GM10248 (cell line): ENCODE measurements around the gene RARS1.

Source experiments
- CTCF ChIA-PET: fragments of 300-600 bp; sonication (Branson Sonifier 250); formaldehyde crosslinking; extraction: SDS; loops from one replicate; lab custom pipeline; 2021; ENCODE audit warnings: antibody characterized with exemption; lab: Yijun Ruan, JAX
- POLR2A ChIA-PET: fragments of 350-650 bp; sonication (Branson Sonifier 250); formaldehyde crosslinking; extraction: SDS; loops from one replicate; lab custom pipeline; 2020; ENCODE audit warnings: antibody characterized with exemption; lab: Yijun Ruan, JAX
- DNase-seq: peaks from one replicate; pipeline ENCODE4 v3.0.0; 2012; ENCODE audit errors: extremely low spot score
- TF ChIP-seq, protein P1 (sequence below): IDR thresholded peaks from 2 replicates; pipeline ENCODE4 v1.5.1; 2012; ENCODE audit warnings: mild to moderate bottlenecking, low read depth; ENCODE audit errors: extremely low read depth, missing control alignments, control extremely low read depth

RARS1 gene

GRCh38 chr5:168486136-168486879 is at the start of gene RARS1:
Gene RARS1, plus strand, starts transcription at chr5:168486471. Its CDS starts 28 bp downstream, at chr5:168486499.
- POLR2A ChIA-PET = no interaction called here
- TF ChIP-seq, protein P1, sequence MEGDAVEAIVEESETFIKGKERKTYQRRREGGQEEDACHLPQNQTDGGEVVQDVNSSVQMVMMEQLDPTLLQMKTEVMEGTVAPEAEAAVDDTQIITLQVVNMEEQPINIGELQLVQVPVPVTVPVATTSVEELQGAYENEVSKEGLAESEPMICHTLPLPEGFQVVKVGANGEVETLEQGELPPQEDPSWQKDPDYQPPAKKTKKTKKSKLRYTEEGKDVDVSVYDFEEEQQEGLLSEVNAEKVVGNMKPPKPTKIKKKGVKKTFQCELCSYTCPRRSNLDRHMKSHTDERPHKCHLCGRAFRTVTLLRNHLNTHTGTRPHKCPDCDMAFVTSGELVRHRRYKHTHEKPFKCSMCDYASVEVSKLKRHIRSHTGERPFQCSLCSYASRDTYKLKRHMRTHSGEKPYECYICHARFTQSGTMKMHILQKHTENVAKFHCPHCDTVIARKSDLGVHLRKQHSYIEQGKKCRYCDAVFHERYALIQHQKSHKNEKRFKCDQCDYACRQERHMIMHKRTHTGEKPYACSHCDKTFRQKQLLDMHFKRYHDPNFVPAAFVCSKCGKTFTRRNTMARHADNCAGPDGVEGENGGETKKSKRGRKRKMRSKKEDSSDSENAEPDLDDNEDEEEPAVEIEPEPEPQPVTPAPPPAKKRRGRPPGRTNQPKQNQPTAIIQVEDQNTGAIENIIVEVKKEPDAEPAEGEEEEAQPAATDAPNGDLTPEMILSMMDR = peak; percentile 98
- DNase-seq = peak; percentile 96
- CTCF ChIA-PET = interaction anchor here (0.6 to 2.3 kb wide), 12 partner anchors 9 to 386 kb away, joined by 3 to 10 read pairs (median 4); no protein-coding TSS in a partner anchor

DNA sequence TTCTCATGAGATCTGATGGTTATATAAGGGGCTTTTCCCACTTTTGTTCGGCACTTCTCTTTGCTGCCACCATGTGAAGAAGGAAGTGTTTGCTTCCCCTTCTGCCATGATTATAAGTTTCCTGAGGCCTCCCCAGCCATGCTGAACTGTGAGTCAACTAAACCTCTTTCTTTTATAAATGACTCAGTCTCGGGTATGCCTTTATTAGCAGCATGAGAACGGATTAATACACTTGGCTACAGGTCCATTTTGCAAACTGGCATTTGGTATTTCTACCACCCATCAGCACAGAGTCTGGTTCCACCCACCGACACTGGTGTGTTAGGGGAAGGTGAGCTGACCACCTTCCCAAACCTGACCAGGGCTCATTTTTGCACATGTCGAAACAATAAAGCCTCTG is 47.9 kb upstream of the RARS1 start:
- TF ChIP-seq, protein P1 = no peak
- POLR2A ChIA-PET = no interaction called here
- DNase-seq = no peak
- CTCF ChIA-PET = no interaction called here

DNA sequence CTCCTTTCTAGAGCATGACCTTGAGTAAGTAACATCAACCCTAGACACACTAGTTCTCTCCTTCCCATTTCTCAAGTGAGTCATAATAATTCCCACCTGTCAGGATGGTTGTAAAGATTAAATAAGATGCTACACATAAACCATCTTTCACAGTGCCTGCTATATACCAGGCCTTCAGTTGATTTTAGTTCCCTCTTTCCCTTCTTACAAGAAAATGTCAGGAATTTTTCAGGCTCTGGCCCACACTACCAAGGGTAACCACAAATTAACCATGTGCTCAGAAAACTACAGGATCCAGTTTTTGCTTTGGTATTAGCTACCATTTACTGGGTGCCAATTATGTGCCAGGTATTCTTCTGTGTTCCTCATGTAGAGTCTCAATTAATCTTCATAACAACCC is 42.7 kb upstream of the RARS1 start:
- ChIA-PET POLR2A (no interaction called here), CTCF (interaction anchor here (1.1 kb wide), 1 partner anchor 11 kb away, joined by 3 read pairs; no protein-coding TSS in a partner anchor)
- TF ChIP-seq, protein P1 = no peak
- no peak for DNase-seq

DNA sequence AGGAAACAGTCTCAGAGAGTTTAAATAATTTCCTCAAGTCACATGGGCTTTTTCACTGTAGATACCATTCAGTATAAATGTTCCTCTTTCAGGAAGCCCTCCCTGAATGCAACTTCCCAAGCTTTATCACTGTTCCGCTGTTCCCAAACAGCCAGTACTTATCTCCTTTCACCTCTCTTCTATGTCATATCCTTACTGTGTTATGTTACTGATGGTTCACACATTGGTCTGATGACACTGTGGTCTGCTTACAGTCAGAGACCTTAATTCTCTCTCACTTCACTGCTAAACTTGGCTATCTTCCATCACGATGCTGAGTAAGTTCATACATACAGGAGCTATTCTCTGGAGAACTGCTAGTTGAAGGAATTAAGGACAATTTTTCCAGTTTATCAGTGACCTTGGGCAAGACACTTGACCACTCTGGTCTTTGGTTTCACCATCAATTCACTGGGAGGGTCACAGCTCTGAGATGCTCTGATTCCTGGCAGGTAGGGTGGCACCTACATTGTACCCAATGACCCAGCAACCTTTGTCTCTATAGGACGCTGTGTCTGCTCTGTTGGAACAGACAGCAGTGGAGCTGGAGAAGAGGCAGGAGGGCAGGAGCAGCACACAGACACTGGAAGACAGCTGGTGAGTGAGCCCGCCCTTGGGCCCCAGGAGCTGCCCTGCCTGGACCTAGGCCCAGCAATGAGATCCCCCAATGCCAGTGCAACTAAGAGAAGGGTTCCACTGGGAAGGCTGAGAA is 42.1 kb upstream of the RARS1 start:
- POLR2A ChIA-PET = no interaction called here
- CTCF ChIA-PET = interaction anchor here (1.1 kb wide), 1 partner anchor 11 kb away, joined by 3 read pairs; no protein-coding TSS in a partner anchor
- DNase-seq = no peak
- TF ChIP-seq, protein P1 = no peak

GRCh38 chr5:168446983-168447619 is 39.2 kb upstream of the RARS1 start:
- ChIA-PET POLR2A (no interaction called here), CTCF (no interaction called here)
- DNase-seq = no peak
- TF ChIP-seq, protein P1 = no peak

GRCh38 chr5:168447808-168448207 is 38.5 kb upstream of the RARS1 start:
- TF ChIP-seq, protein P1 = no peak
- DNase-seq = no peak
- POLR2A ChIA-PET = no interaction called here
- CTCF ChIA-PET = no interaction called here
